ENCODE results near the gene ADCY2. TPM values are rescaled to one million over a fixed set of nuclear protein-coding genes. Genes with fewer than 3 reads are reported as not detected.

Gene ADCY2
- total RNA-seq, 2 experiments from 2014 or later, result not detected

- no peaks in the 10 kb centered on the region for H3K4me1 Mint-ChIP-seq (ENCODE audit: low read depth)
- intact Hi-C loops (cut with micrococcal nuclease), result no loop called here
- no peak overlapping the region for H3K27ac Mint-ChIP-seq
- H3K4me3 Mint-ChIP-seq, result no peak overlapping the region
- no peaks in the 10 kb centered on the region for H3K9me3 Mint-ChIP-seq
- POLR2A ChIA-PET, result no interaction called here
- H3K27me3 Mint-ChIP-seq, result peaks cover 27% of the 10 kb centered on the region
- CTCF ChIA-PET, result no interaction called here
- DNase-seq, result no peak
- TF ChIP-seq, protein P1, sequence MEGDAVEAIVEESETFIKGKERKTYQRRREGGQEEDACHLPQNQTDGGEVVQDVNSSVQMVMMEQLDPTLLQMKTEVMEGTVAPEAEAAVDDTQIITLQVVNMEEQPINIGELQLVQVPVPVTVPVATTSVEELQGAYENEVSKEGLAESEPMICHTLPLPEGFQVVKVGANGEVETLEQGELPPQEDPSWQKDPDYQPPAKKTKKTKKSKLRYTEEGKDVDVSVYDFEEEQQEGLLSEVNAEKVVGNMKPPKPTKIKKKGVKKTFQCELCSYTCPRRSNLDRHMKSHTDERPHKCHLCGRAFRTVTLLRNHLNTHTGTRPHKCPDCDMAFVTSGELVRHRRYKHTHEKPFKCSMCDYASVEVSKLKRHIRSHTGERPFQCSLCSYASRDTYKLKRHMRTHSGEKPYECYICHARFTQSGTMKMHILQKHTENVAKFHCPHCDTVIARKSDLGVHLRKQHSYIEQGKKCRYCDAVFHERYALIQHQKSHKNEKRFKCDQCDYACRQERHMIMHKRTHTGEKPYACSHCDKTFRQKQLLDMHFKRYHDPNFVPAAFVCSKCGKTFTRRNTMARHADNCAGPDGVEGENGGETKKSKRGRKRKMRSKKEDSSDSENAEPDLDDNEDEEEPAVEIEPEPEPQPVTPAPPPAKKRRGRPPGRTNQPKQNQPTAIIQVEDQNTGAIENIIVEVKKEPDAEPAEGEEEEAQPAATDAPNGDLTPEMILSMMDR (IDR thresholded peaks at IDR 0.05), result no peak
- H3K36me3 Mint-ChIP-seq (ENCODE audit: low read depth), result no peaks in the 10 kb centered on the region
- ATAC-seq, result no peak
Observed at GRCh38 chr5:7811715-7812114, 415.8 kb downstream of the ADCY2 start.

DNA sequence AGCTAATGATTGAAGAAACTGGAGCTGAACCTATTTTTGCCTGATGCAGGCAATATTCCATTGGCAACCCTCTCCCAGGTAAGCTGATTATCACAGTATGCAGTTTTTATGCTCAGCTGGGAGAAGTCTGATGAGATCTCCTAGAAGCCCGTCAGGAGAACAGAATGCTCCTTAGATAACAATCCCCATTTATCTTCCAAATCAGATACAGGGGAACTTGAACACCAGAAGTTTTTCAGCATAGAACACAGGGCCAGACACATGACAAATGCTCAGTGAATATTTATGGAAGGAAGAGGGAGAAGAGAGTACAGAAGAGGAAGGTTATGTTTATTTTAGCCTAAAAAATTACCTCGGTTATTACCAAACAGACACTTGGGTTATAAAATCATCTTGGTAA lies 417.1 kb downstream of the ADCY2 start:
- Mint-ChIP-seq H3K36me3 (ENCODE audit: low read depth) (no peaks in the 10 kb centered on the region), H3K27ac (no peak overlapping the region), H3K4me1 (ENCODE audit: low read depth) (no peaks in the 10 kb centered on the region), H3K9me3 (no peaks in the 10 kb centered on the region), H3K27me3 (peaks cover 28% of the 10 kb centered on the region), H3K4me3 (no peak overlapping the region)
- ChIA-PET POLR2A (no interaction called here), CTCF (interaction anchor here (1.5 to 2.2 kb wide), 2 partner anchors 9 kb away, joined by 4 to 5 read pairs; no protein-coding TSS in a partner anchor)
- no peak for ATAC-seq
- DNase-seq, result no peak
- intact Hi-C loops (cut with micrococcal nuclease), result no loop called here
- TF ChIP-seq, protein P1 (IDR thresholded peaks at IDR 0.05), result no peak

DNA sequence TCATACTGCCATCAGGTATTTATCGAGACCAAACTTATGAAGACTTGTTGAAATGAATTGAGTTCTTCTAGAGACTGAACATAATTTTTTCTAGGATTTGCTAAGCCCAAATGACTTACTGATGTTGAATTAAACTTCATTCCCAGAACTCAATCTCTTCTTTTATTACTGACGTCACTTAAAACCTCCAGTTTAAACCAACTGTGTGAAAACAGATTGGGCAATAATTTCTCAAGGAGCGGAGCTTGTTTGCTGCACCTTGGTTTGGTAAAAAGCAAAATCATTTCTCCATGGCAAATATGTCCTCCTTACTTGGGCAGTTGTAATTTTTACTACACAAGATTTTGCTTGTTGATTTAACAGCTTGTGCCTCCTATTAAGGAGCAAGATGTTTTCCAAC lies 417.6 kb downstream of the ADCY2 start:
- ChIA-PET POLR2A (no interaction called here), CTCF (interaction anchor here (1.5 to 2.2 kb wide), 2 partner anchors 9 to 10 kb away, joined by 4 to 5 read pairs; no protein-coding TSS in a partner anchor)
- TF ChIP-seq, protein P1 (IDR thresholded peaks at IDR 0.05), result no peak
- no peak for DNase-seq
- no peaks in the 10 kb centered on the region for H3K9me3 Mint-ChIP-seq
- no peak for ATAC-seq
- H3K36me3 Mint-ChIP-seq (ENCODE audit: low read depth), result no peaks in the 10 kb centered on the region
- H3K4me1 Mint-ChIP-seq (ENCODE audit: low read depth), result no peaks in the 10 kb centered on the region
- intact Hi-C loops (cut with micrococcal nuclease), result no loop called here
- peaks cover 28% of the 10 kb centered on the region for H3K27me3 Mint-ChIP-seq
- no peak overlapping the region for H3K27ac Mint-ChIP-seq
- H3K4me3 Mint-ChIP-seq, result no peak overlapping the region

DNA sequence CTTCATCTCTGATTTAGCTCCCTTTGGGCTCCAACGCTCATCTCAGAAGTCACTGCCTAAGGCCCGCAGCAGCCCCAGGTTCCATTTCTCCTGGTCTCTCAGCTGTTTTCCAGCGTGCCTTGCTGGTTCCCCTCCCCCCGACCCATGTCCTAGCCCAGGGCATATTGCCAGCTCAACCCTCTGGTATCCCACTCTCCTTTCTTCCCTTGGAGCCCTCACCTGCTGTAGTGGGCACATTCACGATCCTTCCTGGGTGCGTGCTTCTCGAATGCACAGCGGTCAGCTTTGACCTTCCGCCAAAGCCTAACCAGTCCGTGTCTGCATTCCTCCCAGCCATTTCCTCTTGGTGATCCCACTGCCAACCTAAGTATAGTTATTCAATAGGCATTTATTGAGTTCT lies 418.9 kb downstream of the ADCY2 start:
- ATAC-seq (no peak), DNase-seq (no peak)
- H3K4me3 Mint-ChIP-seq, result no peak overlapping the region
- ChIA-PET POLR2A (no interaction called here), CTCF (interaction anchor here (2.1 to 2.3 kb wide), 2 partner anchors 9 to 13 kb away, joined by 5 to 10 read pairs; no protein-coding TSS in a partner anchor)
- H3K36me3 Mint-ChIP-seq (ENCODE audit: low read depth), result no peaks in the 10 kb centered on the region
- intact Hi-C loops (cut with micrococcal nuclease), result no loop called here
- H3K27me3 Mint-ChIP-seq, result peaks cover 31% of the 10 kb centered on the region
- no peak overlapping the region for H3K27ac Mint-ChIP-seq
- TF ChIP-seq, protein P1 (IDR thresholded peaks at IDR 0.05), result no peak
- no peaks in the 10 kb centered on the region for H3K9me3 Mint-ChIP-seq
- H3K4me1 Mint-ChIP-seq (ENCODE audit: low read depth), result no peaks in the 10 kb centered on the region

GRCh38 chr5:7815892-7816534 lies 420.1 kb downstream of the ADCY2 start:
- TF ChIP-seq, protein P1 (IDR thresholded peaks at IDR 0.05), result peak; percentile 72
- H3K36me3 Mint-ChIP-seq (ENCODE audit: low read depth), result no peaks in the 10 kb centered on the region
- H3K27ac Mint-ChIP-seq, result no peak overlapping the region
- intact Hi-C loops (cut with micrococcal nuclease), result no loop called here
- H3K4me1 Mint-ChIP-seq (ENCODE audit: low read depth), result no peaks in the 10 kb centered on the region
- no peaks in the 10 kb centered on the region for H3K9me3 Mint-ChIP-seq
- CTCF ChIA-PET, result interaction anchor here (0.6 to 2.3 kb wide), 14 partner anchors 8 to 1038 kb away, joined by 3 to 10 read pairs (median 4); no protein-coding TSS in a partner anchor
- ATAC-seq (peak; percentile 84), DNase-seq (peak; percentile 76)
- no peak overlapping the region for H3K4me3 Mint-ChIP-seq
- peaks cover 29% of the 10 kb centered on the region for H3K27me3 Mint-ChIP-seq
- POLR2A ChIA-PET, result interaction anchor here (1.2 kb wide), 1 partner anchor 42 kb away, joined by 3 read pairs; no protein-coding TSS in a partner anchor

Data from activated CD8-positive, alpha-beta T cell treated with anti-CD3 and anti-CD28 coated beads for 36 hours (primary cell).